ENCODE data around the gene EGFL6.
"Not testable (repeated sequence)": the region's sequence is repeated elsewhere in the genome, so short reads cannot be mapped to it uniquely, and the experiment has no call there.

The EGFL6 gene

DNA sequence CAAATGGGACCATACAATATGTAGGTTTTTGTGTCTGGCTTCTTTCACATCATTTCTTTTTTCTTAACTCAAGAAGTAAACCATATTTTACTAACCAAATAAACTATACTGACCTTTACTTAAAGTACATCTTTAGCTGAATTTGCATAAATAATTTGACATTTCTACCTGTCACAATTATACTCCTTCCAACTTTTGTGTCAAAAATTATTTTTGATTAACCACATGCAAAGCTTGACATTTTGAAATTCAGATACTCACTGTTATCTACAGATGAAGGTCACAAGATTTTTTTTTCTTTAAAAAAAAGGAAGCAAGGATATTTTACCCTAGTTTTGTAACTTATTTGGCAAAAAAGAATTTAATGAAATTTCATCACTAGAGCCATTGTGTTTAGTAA lies 107.5 kb downstream of the EGFL6 start:
- H3K4me1 Mint-ChIP-seq, result no peaks in the 10 kb centered on the region
- TF ChIP-seq, protein P1, sequence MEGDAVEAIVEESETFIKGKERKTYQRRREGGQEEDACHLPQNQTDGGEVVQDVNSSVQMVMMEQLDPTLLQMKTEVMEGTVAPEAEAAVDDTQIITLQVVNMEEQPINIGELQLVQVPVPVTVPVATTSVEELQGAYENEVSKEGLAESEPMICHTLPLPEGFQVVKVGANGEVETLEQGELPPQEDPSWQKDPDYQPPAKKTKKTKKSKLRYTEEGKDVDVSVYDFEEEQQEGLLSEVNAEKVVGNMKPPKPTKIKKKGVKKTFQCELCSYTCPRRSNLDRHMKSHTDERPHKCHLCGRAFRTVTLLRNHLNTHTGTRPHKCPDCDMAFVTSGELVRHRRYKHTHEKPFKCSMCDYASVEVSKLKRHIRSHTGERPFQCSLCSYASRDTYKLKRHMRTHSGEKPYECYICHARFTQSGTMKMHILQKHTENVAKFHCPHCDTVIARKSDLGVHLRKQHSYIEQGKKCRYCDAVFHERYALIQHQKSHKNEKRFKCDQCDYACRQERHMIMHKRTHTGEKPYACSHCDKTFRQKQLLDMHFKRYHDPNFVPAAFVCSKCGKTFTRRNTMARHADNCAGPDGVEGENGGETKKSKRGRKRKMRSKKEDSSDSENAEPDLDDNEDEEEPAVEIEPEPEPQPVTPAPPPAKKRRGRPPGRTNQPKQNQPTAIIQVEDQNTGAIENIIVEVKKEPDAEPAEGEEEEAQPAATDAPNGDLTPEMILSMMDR (IDR thresholded peaks at IDR 0.05), result no peak
- no peaks in the 10 kb centered on the region for H3K36me3 Mint-ChIP-seq (ENCODE audit: low read depth)
- no peaks in the 10 kb centered on the region for H3K27me3 Mint-ChIP-seq (ENCODE audit: low read depth, poor library complexity)
- H3K9me3 Mint-ChIP-seq, result peaks cover 47% of the 10 kb centered on the region
- DNase-seq, result no peak
- no peak overlapping the region for H3K4me3 Mint-ChIP-seq
- no peak overlapping the region for H3K27ac Mint-ChIP-seq

DNA sequence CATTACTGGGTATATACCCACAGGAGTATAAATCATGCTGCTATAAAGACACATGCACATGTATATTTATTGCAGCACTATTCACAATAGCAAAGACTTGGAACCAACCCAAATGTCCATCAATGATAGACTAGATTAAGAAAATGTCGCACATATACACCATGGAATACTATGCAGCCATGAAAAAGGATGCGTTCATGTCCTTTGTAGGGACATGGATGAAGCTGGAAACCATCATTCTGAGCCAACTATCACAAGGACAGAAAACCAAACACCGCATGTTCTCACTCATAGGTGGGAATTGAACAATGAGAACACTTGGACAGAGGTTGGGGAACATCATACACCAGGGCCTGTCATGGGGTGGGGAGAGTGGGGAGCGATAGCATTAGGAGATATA lies 110.3 kb downstream of the EGFL6 start:
- peaks cover 48% of the 10 kb centered on the region for H3K9me3 Mint-ChIP-seq
- H3K36me3 Mint-ChIP-seq (ENCODE audit: low read depth); DNase-seq; H3K27ac Mint-ChIP-seq; H3K4me3 Mint-ChIP-seq; H3K4me1 Mint-ChIP-seq; H3K27me3 Mint-ChIP-seq (ENCODE audit: low read depth, poor library complexity): not testable (repeated sequence)

DNA sequence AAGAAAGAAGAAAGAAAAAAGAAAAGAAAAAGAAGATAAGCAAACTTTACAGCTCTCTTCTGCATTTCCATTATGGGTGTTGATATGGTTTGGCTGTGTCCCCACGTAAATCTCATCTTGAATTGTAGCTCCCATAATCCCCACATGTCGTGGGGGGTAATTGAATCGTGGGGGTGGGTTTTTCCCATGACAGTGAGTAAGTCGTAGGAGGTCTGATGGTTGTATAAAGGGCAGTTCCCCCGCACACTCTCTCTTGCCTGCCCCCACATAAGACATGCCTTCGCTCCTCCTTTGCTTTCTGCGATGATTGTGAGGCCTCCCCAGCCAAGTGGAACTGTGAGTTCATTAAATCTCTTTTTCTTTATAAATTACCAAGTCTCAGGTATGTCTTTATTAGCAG lies 112.2 kb downstream of the EGFL6 start:
- TF ChIP-seq, protein P1 (IDR thresholded peaks at IDR 0.05), result no peak
- peaks cover 50% of the 10 kb centered on the region for H3K9me3 Mint-ChIP-seq

More for the DNA sequence above, 112.2 kb downstream of the EGFL6 start:
- Mint-ChIP-seq H3K27ac (no peak overlapping the region), H3K4me3 (no peak overlapping the region), H3K4me1 (no peaks in the 10 kb centered on the region), H3K27me3 (ENCODE audit: low read depth, poor library complexity) (no peaks in the 10 kb centered on the region), H3K36me3 (ENCODE audit: low read depth) (no peaks in the 10 kb centered on the region)
- DNase-seq, result no peak
